SIG-M5 (cell line): ENCODE results near the gene SOAT1.
"Not testable (repeated sequence)": the region's sequence is repeated elsewhere in the genome, so short reads cannot be mapped to it uniquely, and the experiment has no call there.

Experiments used
- DNase-seq: peaks from one replicate; lab custom pipeline; 2025; lab: John Stamatoyannopoulos, UW

SOAT1 gene

GRCh38 chr1:179353546-179353945 lies 59.9 kb downstream of the SOAT1 start:
- no peak for DNase-seq

DNA sequence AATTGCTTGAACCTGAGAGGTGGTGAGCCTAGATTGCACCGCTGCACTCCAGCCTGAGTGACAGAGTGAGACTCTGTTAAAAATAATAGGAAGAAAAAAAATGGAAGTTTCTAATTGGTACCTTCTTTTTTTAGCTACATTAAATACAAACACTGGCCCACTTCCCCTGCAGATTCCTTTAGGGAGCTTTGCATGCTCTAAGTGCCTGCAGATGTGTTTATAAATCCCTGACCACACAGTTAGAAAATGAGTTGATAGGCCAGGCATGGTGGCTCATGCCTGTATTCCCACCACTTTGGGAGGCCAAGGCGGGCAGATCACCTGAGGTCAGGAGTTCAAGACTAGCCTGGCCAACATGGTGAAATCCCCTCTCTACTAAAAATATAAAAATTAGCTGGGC lies 68.0 kb downstream of the SOAT1 start:
- not testable (repeated sequence) for DNase-seq

GRCh38 chr1:179365342-179366092 lies 71.9 kb downstream of the SOAT1 start, which contains the start of gene AXDND1:
Gene AXDND1 (plus strand): TSS chr1:179365971. CDS start chr1:179366510, 539 bp downstream.
- DNase-seq: peak; percentile 88

DNA sequence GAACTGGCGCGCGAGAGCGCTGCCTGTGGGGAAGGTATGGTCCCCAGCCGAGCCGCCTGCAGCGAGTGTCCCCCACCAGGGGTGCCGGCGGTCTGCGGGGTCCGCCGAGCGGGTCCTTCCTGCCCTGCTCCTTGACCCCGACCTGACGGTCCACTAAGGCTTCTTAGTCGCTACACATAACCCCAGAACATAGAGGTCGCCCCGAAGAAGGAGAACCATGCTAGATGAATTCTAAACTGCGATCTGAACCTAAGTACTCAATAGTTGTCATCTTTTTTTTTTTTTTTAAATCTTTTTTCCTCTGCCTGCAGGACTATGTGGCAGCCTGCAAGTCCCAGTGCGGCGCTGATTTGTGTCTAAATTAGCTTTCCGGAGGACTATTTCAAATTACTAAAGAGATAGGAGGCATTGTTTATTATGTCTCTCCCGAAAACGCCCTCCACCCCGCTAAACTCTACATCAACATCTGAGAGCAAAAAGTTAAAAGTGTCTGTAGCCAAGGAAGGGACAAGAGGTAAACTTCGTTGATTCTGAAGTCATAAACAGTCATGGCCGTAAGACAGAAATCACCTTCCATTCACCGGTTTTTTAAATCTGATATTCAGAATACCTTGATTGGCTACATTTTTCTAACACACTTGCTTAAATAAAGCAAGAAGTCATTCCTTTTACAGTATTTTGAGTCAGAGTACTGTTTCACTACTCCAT lies 72.7 kb downstream of the SOAT1 start:
- no peak for DNase-seq

- DNase-seq: peak; percentile 58
These were observed 76.2 kb downstream of the SOAT1 start for GRCh38 chr1:179369751-179370341.

DNA sequence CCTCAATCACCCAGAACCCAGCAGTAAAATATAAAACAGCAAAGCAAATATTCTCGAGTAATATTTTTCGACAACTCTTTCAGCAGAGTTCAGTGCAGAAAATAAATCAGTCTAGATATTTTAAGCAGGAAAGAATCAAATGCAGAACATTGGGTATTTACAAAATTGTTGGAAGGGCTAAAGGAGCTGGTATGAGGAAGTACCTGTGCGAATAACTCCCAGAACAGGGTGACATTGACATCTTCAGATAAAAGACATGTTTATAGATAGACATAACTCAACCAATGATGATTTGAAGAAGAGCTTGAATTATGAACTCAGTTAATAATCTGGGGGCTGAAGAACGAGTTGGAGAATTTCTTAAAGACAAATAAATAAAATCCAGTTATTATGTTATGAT lies 78.6 kb downstream of the SOAT1 start:
- DNase-seq: no peak

- no peak for DNase-seq
These were observed 82.6 kb downstream of the SOAT1 start for GRCh38 chr1:179376223-179376622.

- DNase-seq: no peak
These were observed 86.7 kb downstream of the SOAT1 start for GRCh38 chr1:179380299-179380698.

- DNase-seq: no peak
These were observed 90.4 kb downstream of the SOAT1 start for GRCh38 chr1:179384027-179384426.

DNA sequence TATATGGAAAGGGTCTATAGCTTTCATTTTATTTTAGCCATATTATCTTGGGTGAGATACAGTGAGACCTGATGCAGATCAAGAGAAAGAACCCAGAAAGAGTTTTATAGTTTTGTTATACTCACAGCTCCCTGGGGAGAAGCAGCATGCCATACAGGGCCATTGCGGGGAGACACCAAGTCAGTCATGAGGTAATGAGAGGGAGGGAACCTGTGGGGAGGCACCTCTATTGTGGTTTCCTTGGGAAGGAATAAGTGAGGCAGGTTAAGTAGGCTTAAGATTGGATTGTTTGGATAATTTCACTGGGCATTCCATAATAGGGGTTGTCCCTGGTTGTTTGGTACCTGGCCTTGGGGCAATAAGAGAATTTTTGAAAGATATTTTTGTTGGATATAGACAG lies 91.9 kb downstream of the SOAT1 start:
- no peak for DNase-seq

DNA sequence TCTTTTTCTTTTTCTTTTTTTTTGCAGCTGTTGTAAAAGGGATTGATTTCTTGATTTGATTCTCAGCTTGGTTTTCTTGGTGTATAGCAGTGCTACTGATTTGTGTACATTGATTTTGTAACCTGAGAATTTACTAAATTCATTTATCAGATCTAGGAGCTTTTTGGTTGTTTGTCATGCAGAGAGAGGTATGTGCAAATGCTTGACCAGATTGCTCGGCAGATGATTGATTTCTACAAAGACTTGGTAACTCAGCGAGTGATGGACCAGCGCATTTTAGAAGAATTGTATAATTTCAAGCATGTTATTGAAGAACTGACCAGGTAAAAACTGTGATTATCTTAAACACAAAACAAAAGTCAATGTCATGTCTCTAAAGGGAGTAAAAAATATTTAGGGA lies 100.1 kb downstream of the SOAT1 start:
- DNase-seq: no peak

DNA sequence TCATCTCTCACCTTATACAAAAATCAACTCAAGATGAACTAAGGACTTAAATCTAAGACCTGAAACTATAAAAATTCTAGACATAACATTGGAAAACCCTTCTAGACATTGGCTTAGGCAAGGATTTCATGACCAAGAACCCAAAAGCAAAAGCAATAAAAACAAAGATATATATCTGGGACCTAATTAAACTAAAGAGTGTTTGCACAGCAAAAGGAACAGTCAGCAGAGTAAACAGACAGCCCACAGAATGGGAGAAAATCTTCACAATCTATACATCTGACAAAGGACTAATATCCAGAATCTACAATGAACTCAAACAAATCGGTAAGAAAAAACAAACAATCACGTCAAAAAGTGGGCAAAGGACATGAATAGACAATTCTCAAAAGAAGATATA lies 105.8 kb downstream of the SOAT1 start:
- not testable (repeated sequence) for DNase-seq
